ENCODE data around the gene EPOP.

The EPOP gene

GRCh38 chr17:38705803-38706504, 31.2 kb upstream of the EPOP start:
- FAIRE-seq (no peak), DNase-seq (ENCODE audit: low spot score) (peak; percentile 3)

DNA sequence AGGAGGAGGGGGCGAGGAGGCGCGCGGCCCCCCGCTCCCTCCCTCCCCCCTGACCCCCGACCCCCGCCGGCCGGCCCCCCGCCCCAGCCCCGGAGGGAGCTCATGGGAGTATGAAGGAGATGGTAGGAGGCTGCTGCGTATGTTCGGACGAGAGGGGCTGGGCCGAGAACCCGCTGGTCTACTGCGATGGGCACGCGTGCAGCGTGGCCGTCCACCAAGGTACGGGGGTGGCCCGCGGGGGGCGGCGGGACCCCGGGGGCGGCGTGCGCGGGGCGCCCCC, 30.7 kb upstream of the EPOP start:
- DNase-seq (ENCODE audit: low spot score) (no peak), FAIRE-seq (no peak)

DNA sequence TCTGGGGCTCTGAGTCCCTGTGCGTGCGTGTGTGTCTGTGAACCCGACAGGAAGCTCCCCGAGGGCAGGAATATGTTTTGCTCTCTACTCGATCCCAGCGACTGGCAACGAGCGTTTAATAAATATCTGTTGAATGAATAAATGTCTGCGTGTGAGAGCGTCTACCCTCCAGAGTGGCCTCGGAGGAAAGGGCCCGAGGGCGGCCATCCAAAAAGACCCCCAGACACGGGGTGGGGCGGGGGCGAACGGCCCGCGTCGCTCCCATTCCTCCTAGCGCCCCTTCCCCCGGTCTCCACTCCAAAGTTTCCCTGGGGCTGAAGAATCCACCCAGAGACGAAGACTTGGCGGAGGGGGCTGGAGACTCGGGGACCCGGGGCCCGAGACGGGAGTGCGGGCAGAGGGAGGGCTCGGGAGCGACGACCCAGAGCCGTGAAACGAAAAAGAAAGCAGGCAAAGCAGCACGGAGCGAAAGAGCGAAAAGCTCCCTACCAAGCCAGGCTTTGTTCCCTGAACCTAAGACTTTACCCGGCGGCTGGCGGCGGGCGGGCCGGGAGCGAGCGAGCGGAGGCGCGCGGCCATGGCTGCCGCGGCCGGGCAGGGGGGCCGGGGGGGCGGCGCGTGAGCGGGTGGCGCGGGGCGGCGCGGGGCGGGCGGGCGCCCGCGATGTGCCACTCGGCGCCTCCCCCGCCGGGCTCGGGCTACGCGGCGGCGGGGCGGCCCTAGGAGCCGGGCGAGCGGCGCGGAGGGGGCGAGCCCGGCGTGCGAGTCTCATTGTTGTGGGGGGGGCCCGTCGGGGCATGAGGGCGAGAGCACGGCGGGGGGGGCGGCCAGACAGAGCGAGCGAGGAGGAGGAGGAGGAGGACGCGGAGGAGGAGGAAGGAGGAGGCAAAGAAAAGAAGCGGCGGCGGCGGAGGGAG, 30.1 kb upstream of the EPOP start, which contains the start of gene MLLT6:
Gene MLLT6, plus strand, starts transcription at position 668 of the 917 bp plus-strand sequence. CDS start 360 bp downstream, outside the sequence.
- DNase-seq (ENCODE audit: low spot score) (peak; percentile 68), FAIRE-seq (no peak)

GRCh38 chr17:38703742-38704605, 29.2 kb upstream of the EPOP start:
- DNase-seq (ENCODE audit: low spot score) (no peak), FAIRE-seq (no peak)

DNA sequence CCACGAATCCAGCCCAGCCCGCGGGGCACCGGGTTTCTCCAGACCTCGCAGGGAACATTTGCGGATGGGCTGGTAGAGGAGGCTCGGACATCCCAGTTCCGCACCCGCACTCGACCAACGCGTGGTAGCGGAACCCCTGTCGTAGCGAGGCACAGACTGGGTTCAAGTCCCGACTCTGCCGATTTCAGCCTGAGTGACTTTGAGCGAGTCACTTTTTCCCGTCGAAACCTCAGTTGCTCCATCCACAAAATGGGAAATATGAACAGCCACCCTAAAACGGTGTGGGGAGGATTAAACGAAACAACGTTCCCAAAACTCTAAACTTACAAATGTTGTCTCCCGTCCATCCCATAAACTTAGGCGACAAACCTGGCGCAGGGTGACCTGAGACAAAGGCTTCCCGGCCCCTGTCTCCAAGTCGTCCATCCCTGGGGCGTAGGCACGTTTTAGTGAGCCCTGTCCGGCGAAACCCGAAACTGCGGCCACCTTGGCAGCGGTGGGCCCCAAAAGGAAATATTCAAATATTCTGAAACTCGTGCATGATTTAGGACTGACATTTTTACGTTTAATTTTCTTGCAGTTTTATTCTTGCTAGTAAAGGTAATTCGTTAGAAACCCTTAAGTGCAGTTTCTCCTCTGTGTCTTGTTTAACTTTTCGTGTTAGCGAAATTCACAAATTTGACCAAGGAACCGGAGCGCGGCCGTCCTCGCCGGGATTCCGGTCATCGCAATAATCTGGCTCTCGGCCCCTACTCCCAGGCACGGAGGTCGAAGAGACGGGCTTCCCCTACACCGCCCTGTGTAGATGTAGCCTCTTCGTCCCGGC, 28.4 kb upstream of the EPOP start:
- DNase-seq (ENCODE audit: low spot score): no peak
- FAIRE-seq: no peak

GRCh38 chr17:38702166-38702915, 27.6 kb upstream of the EPOP start:
- FAIRE-seq (no peak), DNase-seq (ENCODE audit: low spot score) (peak; percentile 66)

DNA sequence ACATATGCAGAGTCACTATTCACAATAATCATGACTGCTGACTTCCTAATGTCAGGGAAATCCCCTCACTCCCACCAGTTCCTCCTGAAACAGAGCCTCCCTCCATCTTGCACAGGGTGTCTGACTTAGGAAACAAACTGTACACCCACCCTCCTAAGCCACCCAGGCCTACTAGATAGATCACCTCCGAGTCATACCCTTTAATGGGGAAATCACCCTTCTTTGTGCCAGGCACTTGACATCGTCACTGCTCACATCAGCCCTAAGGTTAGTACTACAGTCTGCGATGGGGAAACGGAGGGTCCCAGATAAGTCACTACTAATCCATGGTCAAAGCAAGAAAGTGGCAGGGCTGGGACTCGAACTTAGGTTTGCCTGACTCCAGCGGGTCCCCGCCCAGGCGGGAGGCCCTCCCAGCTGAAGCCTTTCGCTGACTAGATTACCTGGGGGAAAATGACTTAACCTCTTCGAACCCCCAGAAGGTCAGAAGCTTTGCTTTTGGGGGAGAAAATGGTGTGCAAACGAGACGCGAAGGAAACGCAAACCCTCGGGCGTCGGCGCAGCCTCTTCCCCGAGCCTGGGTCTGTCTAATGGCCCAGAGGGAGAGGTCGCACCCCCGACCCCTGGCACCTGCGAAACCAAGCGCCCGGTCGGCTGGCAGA, 26.9 kb upstream of the EPOP start:
- FAIRE-seq: no peak

GRCh38 chr17:38698760-38699159, 24.0 kb upstream of the EPOP start:
- no peak for DNase-seq (ENCODE audit: low spot score)
- no peak for FAIRE-seq

More for the DNA sequence above, 26.9 kb upstream of the EPOP start:
- peak; percentile 56 for DNase-seq (ENCODE audit: low spot score)

- FAIRE-seq (no peak), DNase-seq (ENCODE audit: low spot score) (no peak)
Measured at GRCh38 chr17:38697061-38697820, 22.5 kb upstream of the EPOP start.

- no peak for FAIRE-seq
- DNase-seq (ENCODE audit: low spot score): no peak
Measured at GRCh38 chr17:38693700-38694329, 19.1 kb upstream of the EPOP start.

DNA sequence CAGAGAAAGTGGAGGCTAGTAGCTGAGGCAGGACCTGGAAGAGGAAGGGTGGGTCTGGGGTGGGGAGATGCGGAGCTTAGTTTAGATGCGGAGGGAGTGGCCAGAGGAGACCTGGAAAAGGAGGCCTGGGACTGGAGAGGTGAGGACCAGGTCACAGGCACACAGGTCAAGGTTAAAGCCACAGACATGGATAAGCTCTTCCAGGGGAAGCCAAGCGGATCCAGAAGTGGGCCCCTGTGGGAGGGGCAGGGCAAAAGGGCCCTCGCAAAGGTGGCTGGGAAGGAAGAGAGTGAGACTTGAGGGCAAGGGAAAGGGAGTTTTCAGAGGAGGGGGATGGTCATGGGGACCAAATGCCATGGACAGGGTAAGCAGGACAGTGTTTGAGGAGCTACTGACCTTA, 16.4 kb upstream of the EPOP start:
- no peak for FAIRE-seq

DNA sequence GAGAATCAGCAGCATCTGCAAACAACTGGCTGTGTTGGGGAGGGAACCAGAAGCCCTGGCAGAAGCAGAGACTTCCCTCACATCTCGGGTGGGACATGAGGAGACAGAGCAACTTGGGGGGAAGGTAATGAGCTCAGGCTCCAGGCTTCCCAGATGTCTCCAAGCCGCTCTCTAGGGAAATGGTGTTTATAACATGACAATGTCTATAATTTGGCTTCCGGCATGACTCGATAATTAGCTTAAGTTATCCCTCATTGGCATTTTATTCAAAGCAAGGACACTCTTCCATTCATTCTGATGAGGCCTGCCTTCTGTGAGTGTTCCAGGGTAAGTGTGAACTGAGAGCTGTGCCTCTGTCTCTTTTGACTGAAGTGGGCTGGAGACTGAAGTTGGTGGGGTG, 15.6 kb upstream of the EPOP start:
- DNase-seq (ENCODE audit: low spot score): no peak
- FAIRE-seq: no peak

More for the DNA sequence above, 16.4 kb upstream of the EPOP start:
- no peak for DNase-seq (ENCODE audit: low spot score)

GRCh38 chr17:38687286-38687685, 12.5 kb upstream of the EPOP start:
- no peak for DNase-seq (ENCODE audit: low spot score)
- FAIRE-seq: no peak

GRCh38 chr17:38685491-38685890, 10.7 kb upstream of the EPOP start:
- FAIRE-seq (no peak), DNase-seq (ENCODE audit: low spot score) (no peak)

DNA sequence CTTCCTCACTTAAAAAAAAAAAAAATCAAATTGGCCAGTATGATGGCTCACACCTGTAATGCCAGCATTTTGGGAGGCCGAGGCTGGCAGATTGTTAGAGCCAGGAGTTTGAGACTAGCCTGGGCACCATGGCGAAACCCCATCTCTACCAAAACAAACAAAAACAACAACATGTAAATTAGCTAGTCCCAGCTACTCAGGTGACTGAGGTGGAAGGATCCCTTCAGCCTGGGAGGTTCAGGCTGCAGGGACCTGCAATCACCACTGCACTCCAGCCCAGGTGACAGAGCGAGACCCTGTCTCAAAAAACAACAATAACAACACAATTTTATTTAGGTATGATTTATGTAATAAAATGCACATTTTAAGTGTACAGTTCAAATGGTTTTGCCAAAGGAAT, 6.3 kb upstream of the EPOP start:
- no peak for FAIRE-seq
- no peak for DNase-seq (ENCODE audit: low spot score)

DNA sequence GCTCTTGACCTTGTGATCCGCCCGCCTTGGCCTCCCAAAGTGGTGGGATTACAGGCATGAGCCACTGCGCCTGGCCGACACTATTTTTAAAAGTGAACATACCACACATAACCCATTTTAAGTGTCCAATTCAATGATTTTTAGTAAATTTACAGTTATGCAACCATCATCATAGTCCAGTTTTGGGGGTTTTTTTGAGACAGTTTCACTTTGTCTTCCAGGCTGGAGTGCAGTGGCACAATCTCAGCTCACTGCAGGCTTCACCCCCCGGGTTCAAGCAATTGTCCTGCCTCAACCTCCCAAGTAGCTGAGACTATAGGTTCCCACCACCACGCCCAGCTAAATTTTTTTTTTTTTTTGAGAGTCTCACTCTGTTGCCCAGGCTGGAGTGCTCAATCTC, 3.1 kb upstream of the EPOP start:
- FAIRE-seq: no peak
- DNase-seq (ENCODE audit: low spot score): no peak

- FAIRE-seq (no peak), DNase-seq (ENCODE audit: low spot score) (peak; percentile 75)
Measured at GRCh38 chr17:38676706-38677504, 2.1 kb upstream of the EPOP start.

Data from RCC 7860 (cell line).